Skeletal muscle tissue (tissue), 4 donors: ENCODE data around the gene CST4. TPM values are rescaled to one million over a fixed set of nuclear protein-coding genes. Genes with fewer than 3 reads are reported as not detected.

Experiments used
- H3K27ac ChIP-seq: one replicate; pipeline ENCODE4 v1.7.0; 2013; ENCODE audit warnings: mild to moderate bottlenecking, low read depth, low read length, inconsistent platforms
- H3K27me3 ChIP-seq, 3 donors: one replicate each; pipeline ENCODE4 v1.7.0; 2013; ENCODE audit warnings: low read length in 3 of 3; ENCODE audit not compliant: control insufficient read depth in 3 of 3, insufficient read depth in 3 of 3
- H3K36me3 ChIP-seq, 3 donors: one replicate each; pipeline ENCODE4 v1.7.0; 2013; ENCODE audit warnings: low read length in 3 of 3; ENCODE audit not compliant: control insufficient read depth in 3 of 3, insufficient read depth in 3 of 3
- H3K4me1 ChIP-seq, 3 donors: one replicate each; pipeline ENCODE4 v1.7.0; 2013; ENCODE audit warnings: low read length in 3 of 3, mild to moderate bottlenecking in 3 of 3; ENCODE audit not compliant: control insufficient read depth in 3 of 3, insufficient read depth in 3 of 3
- H3K4me3 ChIP-seq, 3 donors: one replicate each; pipeline ENCODE4 v1.7.0; 2013; ENCODE audit warnings: low read length in 3 of 3
- H3K9ac ChIP-seq, 3 donors: one replicate each; pipeline ENCODE4 v1.7.0; 2013; ENCODE audit warnings: low read length in 3 of 3, mild to moderate bottlenecking in 3 of 3, moderate library complexity in 2 of 3, low read depth in 1 of 3
- H3K9me3 ChIP-seq, 3 donors: one replicate each; pipeline ENCODE4 v1.7.0; 2013; ENCODE audit warnings: low read length in 3 of 3; ENCODE audit not compliant: control insufficient read depth in 3 of 3
- total RNA-seq: library from RNA; depleted of rRNA; stranded (reverse); fragments of >200 nt; gene quantifications from one replicate; pipeline ENCODE4 v1.2.3, GENCODE V29; 2014
- donor health status: Osteomylitis.

CST4 gene
- total RNA-seq, 1 donor from 2014 or later, result not detected

GRCh38 chr20:23656372-23656771 is 32.5 kb downstream of the CST4 start:
- peak overlapping the region; percentile 49 for H3K27ac ChIP-seq
- H3K27me3 ChIP-seq, result no peaks in the 10 kb centered on the region
- no peak overlapping the region for H3K4me3 ChIP-seq
- peak overlapping the region in 1 of 3 donors; percentile 47 for H3K9ac ChIP-seq
- no peaks in the 10 kb centered on the region for H3K9me3 ChIP-seq
- no peaks in the 10 kb centered on the region for H3K36me3 ChIP-seq
- H3K4me1 ChIP-seq, result peaks cover 29 to 48% (median 37%) of the 10 kb centered on the region in 3 donors

- Histone ChIP-seq H3K4me1 (peaks cover 24 to 40% (median 33%) of the 10 kb centered on the region in 3 donors), H3K9ac (peak overlapping the region in 2 of 3 donors; percentile 15 to 47), H3K9me3 (no peaks in the 10 kb centered on the region), H3K4me3 (no peak overlapping the region), H3K27me3 (no peaks in the 10 kb centered on the region), H3K36me3 (no peaks in the 10 kb centered on the region), H3K27ac (peak overlapping the region; percentile 49)
These were observed 33.2 kb downstream of the CST4 start for GRCh38 chr20:23655491-23656211.

- no peak overlapping the region for H3K27ac ChIP-seq
- no peak overlapping the region for H3K9ac ChIP-seq
- H3K4me3 ChIP-seq, result no peak overlapping the region
- no peaks in the 10 kb centered on the region for H3K27me3 ChIP-seq
- H3K36me3 ChIP-seq, result no peaks in the 10 kb centered on the region
- H3K4me1 ChIP-seq, result peaks cover 16 to 32% (median 23%) of the 10 kb centered on the region in 3 donors
- H3K9me3 ChIP-seq, result no peaks in the 10 kb centered on the region
These were observed 34.1 kb downstream of the CST4 start for GRCh38 chr20:23654717-23655116.

GRCh38 chr20:23654000-23654399 is 34.8 kb downstream of the CST4 start:
- H3K9ac ChIP-seq, result no peak overlapping the region
- H3K27ac ChIP-seq, result no peak overlapping the region
- no peaks in the 10 kb centered on the region for H3K36me3 ChIP-seq
- H3K9me3 ChIP-seq, result no peaks in the 10 kb centered on the region
- no peaks in the 10 kb centered on the region for H3K27me3 ChIP-seq
- H3K4me3 ChIP-seq, result no peak overlapping the region
- peaks cover 12 to 28% (median 19%) of the 10 kb centered on the region in 3 donors for H3K4me1 ChIP-seq

GRCh38 chr20:23653400-23653938 is 35.4 kb downstream of the CST4 start:
- H3K9me3 ChIP-seq, result no peaks in the 10 kb centered on the region
- H3K9ac ChIP-seq, result no peak overlapping the region
- H3K27me3 ChIP-seq, result no peaks in the 10 kb centered on the region
- no peaks in the 10 kb centered on the region for H3K36me3 ChIP-seq
- no peak overlapping the region for H3K27ac ChIP-seq
- peaks cover 12 to 28% (median 19%) of the 10 kb centered on the region in 3 donors for H3K4me1 ChIP-seq
- no peak overlapping the region for H3K4me3 ChIP-seq

- Histone ChIP-seq H3K9ac (no peak overlapping the region), H3K36me3 (no peaks in the 10 kb centered on the region), H3K27ac (no peak overlapping the region), H3K27me3 (no peaks in the 10 kb centered on the region), H3K4me3 (no peak overlapping the region), H3K4me1 (peaks cover 6 to 28% (median 19%) of the 10 kb centered on the region in 3 donors), H3K9me3 (no peaks in the 10 kb centered on the region)
These were observed 35.9 kb downstream of the CST4 start for GRCh38 chr20:23652926-23653325.

GRCh38 chr20:23652371-23652770 is 36.5 kb downstream of the CST4 start:
- H3K9ac ChIP-seq, result no peak overlapping the region
- H3K4me3 ChIP-seq, result no peak overlapping the region
- H3K4me1 ChIP-seq, result peaks cover 4 to 26% (median 19%) of the 10 kb centered on the region in 3 donors
- H3K27ac ChIP-seq, result no peak overlapping the region
- H3K36me3 ChIP-seq, result no peaks in the 10 kb centered on the region
- H3K9me3 ChIP-seq, result no peaks in the 10 kb centered on the region
- no peaks in the 10 kb centered on the region for H3K27me3 ChIP-seq

GRCh38 chr20:23651117-23651516 is 37.7 kb downstream of the CST4 start:
- no peaks in the 10 kb centered on the region for H3K9me3 ChIP-seq
- no peak overlapping the region for H3K9ac ChIP-seq

GRCh38 chr20:23649830-23650417 is 38.9 kb downstream of the CST4 start:
- Histone ChIP-seq H3K9ac (no peak overlapping the region), H3K4me1 (peaks cover 0 to 16% (median 11%) of the 10 kb centered on the region in 3 donors), H3K4me3 (no peak overlapping the region), H3K36me3 (no peaks in the 10 kb centered on the region), H3K27ac (no peak overlapping the region), H3K27me3 (no peaks in the 10 kb centered on the region), H3K9me3 (no peaks in the 10 kb centered on the region)

More at GRCh38 chr20:23651117-23651516, 37.7 kb downstream of the CST4 start:
- no peaks in the 10 kb centered on the region for H3K36me3 ChIP-seq
- H3K4me1 ChIP-seq, result peaks cover under 1 to 23% (median 18%) of the 10 kb centered on the region in 3 donors
- H3K4me3 ChIP-seq, result no peak overlapping the region
- no peaks in the 10 kb centered on the region for H3K27me3 ChIP-seq
- no peak overlapping the region for H3K27ac ChIP-seq

GRCh38 chr20:23649242-23649641 is 39.6 kb downstream of the CST4 start:
- Histone ChIP-seq H3K9ac (no peak overlapping the region), H3K27ac (no peak overlapping the region), H3K4me1 (peaks cover 0 to 9% (median 4%) of the 10 kb centered on the region in 3 donors), H3K9me3 (no peaks in the 10 kb centered on the region), H3K27me3 (no peaks in the 10 kb centered on the region), H3K36me3 (no peaks in the 10 kb centered on the region), H3K4me3 (no peak overlapping the region)
